Lower lobe of right lung (tissue), 2 donors: Measurements from ENCODE around the gene SEPTIN11. TPM values are rescaled to one million over a fixed set of nuclear protein-coding genes. Genes with fewer than 3 reads are reported as not detected.

ENCODE experiments used
- ATAC-seq, 2 donors: fragments of 200-7000 bp; cut with Tn5 transposase; one replicate each; pipeline ENCODE4 v1.9.1; 2020 to 2022; ENCODE audit warnings: mild to moderate bottlenecking in 2 of 2, moderate library complexity in 2 of 2
- DNase-seq: peaks from one replicate; pipeline ENCODE4 v3.0.0-alpha.2; 2020
- H3K27ac ChIP-seq: fragments of 200-600 bp; one replicate; pipeline ENCODE4 v1.8.0; 2022
- H3K27me3 ChIP-seq: fragments of 200-600 bp; one replicate; pipeline ENCODE4 v1.8.0; 2022; ENCODE audit warnings: low read depth
- H3K36me3 ChIP-seq: fragments of 200-600 bp; one replicate; pipeline ENCODE4 v1.8.0; 2022; ENCODE audit warnings: mild to moderate bottlenecking
- H3K4me1 ChIP-seq: fragments of 200-600 bp; one replicate; pipeline ENCODE4 v1.8.0; 2022
- H3K4me3 ChIP-seq: fragments of 200-600 bp; one replicate; pipeline ENCODE4 v1.8.0; 2022; ENCODE audit warnings: mild to moderate bottlenecking
- H3K9me3 ChIP-seq: fragments of 200-600 bp; one replicate; pipeline ENCODE4 v1.8.0; 2022
- CTCF ChIP-seq: fragments of 200-600 bp; IDR thresholded peaks from one replicate; pipeline ENCODE4 v1.8.0; 2022; ENCODE audit warnings: antibody characterized with exemption, mild to moderate bottlenecking
- intact Hi-C: fragments of 100-400 bp; cut with DNase I; formaldehyde crosslinking; loops from one replicate; pipeline ENCODE4 v1.11.0; 2022
- total RNA-seq: library from RNA; stranded (reverse); fragmentation: NEBNext Ultra II Directional; extraction: Animal tissue kit (Norgen Biotek cat#: 25700); gene quantifications from one replicate; pipeline ENCODE4 v1.2.1, GENCODE V29; 2021
- donor health status: DM: no; HTN: yes; CAD: no; lungs with severe emphysema.

SEPTIN11 gene
- total RNA-seq, 1 donor from 2014 or later, result 127 TPM

GRCh38 chr4:76974150-76974549 lies 24.6 kb downstream of the SEPTIN11 start:
- no peaks in the 10 kb centered on the region for H3K36me3 ChIP-seq
- TF ChIP-seq CTCF, result no peak
- H3K27ac ChIP-seq, result no peak overlapping the region
- ATAC-seq (no peak), DNase-seq (no peak)
- no peaks in the 10 kb centered on the region for H3K9me3 ChIP-seq
- peaks cover 16% of the 10 kb centered on the region for H3K4me1 ChIP-seq
- intact Hi-C loops, result no loop called here
- no peaks in the 10 kb centered on the region for H3K27me3 ChIP-seq
- no peak overlapping the region for H3K4me3 ChIP-seq

GRCh38 chr4:76977113-76977512 lies 27.6 kb downstream of the SEPTIN11 start:
- TF ChIP-seq CTCF, result no peak
- ATAC-seq (no peak), DNase-seq (no peak)
- intact Hi-C loops, result no loop called here
- Histone ChIP-seq H3K27me3 (no peaks in the 10 kb centered on the region), H3K9me3 (no peaks in the 10 kb centered on the region), H3K27ac (no peak overlapping the region), H3K4me1 (peaks cover 32% of the 10 kb centered on the region), H3K36me3 (no peaks in the 10 kb centered on the region), H3K4me3 (no peak overlapping the region)

- Histone ChIP-seq H3K4me3 (no peak overlapping the region), H3K36me3 (no peaks in the 10 kb centered on the region), H3K9me3 (no peaks in the 10 kb centered on the region), H3K27ac (no peak overlapping the region), H3K27me3 (no peaks in the 10 kb centered on the region), H3K4me1 (peaks cover 39% of the 10 kb centered on the region)
- TF ChIP-seq CTCF, result no peak
- ATAC-seq (no peak), DNase-seq (no peak)
- intact Hi-C loops, result no loop called here
Observed at GRCh38 chr4:76977736-76978350, 28.3 kb downstream of the SEPTIN11 start.

- no peaks in the 10 kb centered on the region for H3K27me3 ChIP-seq
- DNase-seq, result no peak
- no peak for ATAC-seq
- no peak overlapping the region for H3K4me3 ChIP-seq
- no peak overlapping the region for H3K27ac ChIP-seq
- TF ChIP-seq CTCF, result no peak
- intact Hi-C loops, result no loop called here
- peaks cover 53% of the 10 kb centered on the region for H3K4me1 ChIP-seq
- H3K36me3 ChIP-seq, result no peaks in the 10 kb centered on the region
- H3K9me3 ChIP-seq, result no peaks in the 10 kb centered on the region
Observed at GRCh38 chr4:76979236-76979635, 29.7 kb downstream of the SEPTIN11 start.

- no peak overlapping the region for H3K27ac ChIP-seq
- no peaks in the 10 kb centered on the region for H3K36me3 ChIP-seq
- no peaks in the 10 kb centered on the region for H3K9me3 ChIP-seq
- no peak for TF ChIP-seq CTCF
- peaks cover 63% of the 10 kb centered on the region for H3K4me1 ChIP-seq
- H3K27me3 ChIP-seq, result no peaks in the 10 kb centered on the region
- intact Hi-C loops, result no loop called here
- DNase-seq (no peak), ATAC-seq (no peak)
- no peak overlapping the region for H3K4me3 ChIP-seq
Observed at GRCh38 chr4:76980261-76980660, 30.7 kb downstream of the SEPTIN11 start.
